ENCODE data around the gene SLC35D3. TPM values are rescaled to one million over a fixed set of nuclear protein-coding genes. Genes with fewer than 3 reads are reported as not detected.
"Not testable (repeated sequence)": the region's sequence is repeated elsewhere in the genome, so short reads cannot be mapped to it uniquely, and the experiment has no call there.

SLC35D3 gene
- total RNA-seq: under 1 TPM in 1 of 4 donors, not detected in 3; 0.10 TPM

GRCh38 chr6:136921936-136922684, at the start of gene SLC35D3:
TSS of gene SLC35D3 (plus strand) at chr6:136922301. CDS start at chr6:136922429, 128 bp downstream.
- TF ChIP-seq CTCF (IDR thresholded peaks at IDR 0.05) (no peak), POLR2A (IDR thresholded peaks at IDR 0.05) (no peak)
- intact Hi-C loops (cut with DNase I; ENCODE audit: low total_unique reads): no loop called here
- DNase-seq (ENCODE audit: low spot score in 2 of 2): no peak
- H3K4me3 ChIP-seq (ENCODE audit: low read depth, poor library complexity, severe bottlenecking): peak within 1 kb of the TSS; percentile 31
- WGBS, 2 donors: 1 to 4% methylated on average over 9 to 59 of the region's 86 CpGs

- WGBS, 2 donors: 93 to 97% methylated on average over 3 of the region's 3 CpGs
These were observed 48.4 kb upstream of the SLC35D3 start for GRCh38 chr6:136873748-136874147.

DNA sequence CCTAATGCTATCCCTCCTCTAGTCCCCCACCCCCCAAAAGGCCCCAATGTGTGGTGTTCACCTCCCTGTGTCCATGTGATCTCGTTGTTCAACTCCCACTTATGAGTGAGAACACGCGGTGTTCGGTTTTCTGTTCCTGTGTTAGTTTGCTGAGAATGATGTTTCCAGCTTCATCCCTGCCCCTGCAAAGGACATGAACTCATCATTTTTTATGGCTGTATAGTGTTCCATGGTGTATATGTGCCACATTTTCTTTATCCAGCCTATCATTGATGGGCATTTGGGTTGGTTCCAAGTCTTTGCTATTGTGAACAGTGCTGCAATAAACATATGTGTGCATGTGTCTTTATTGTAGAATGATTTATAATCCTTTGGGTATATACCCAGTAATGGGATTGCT, 45.6 kb upstream of the SLC35D3 start:
- H3K4me3 ChIP-seq (ENCODE audit: low read depth, poor library complexity, severe bottlenecking); DNase-seq (ENCODE audit: low spot score in 2 of 2); intact Hi-C loops (cut with DNase I; ENCODE audit: low total_unique reads): not testable (repeated sequence)
- WGBS, 2 donors: 95 to 97% methylated on average over 4 of the region's 4 CpGs

More at GRCh38 chr6:136873748-136874147, 48.4 kb upstream of the SLC35D3 start:
- intact Hi-C loops (cut with DNase I; ENCODE audit: low total_unique reads): no loop called here
- TF ChIP-seq POLR2A (IDR thresholded peaks at IDR 0.05): no peak
- no peak for TF ChIP-seq CTCF (IDR thresholded peaks at IDR 0.05)
- no peak for DNase-seq (ENCODE audit: low spot score in 2 of 2)
- no peak overlapping the region for H3K4me3 ChIP-seq (ENCODE audit: low read depth, poor library complexity, severe bottlenecking)

GRCh38 chr6:136880748-136881460, 41.2 kb upstream of the SLC35D3 start:
- intact Hi-C loops (cut with DNase I; ENCODE audit: low total_unique reads): no loop called here
- TF ChIP-seq CTCF (IDR thresholded peaks at IDR 0.05) (no peak), POLR2A (IDR thresholded peaks at IDR 0.05) (no peak)
- H3K4me3 ChIP-seq (ENCODE audit: low read depth, poor library complexity, severe bottlenecking): no peak overlapping the region
- WGBS, 2 donors: 95 to 97% methylated on average over 4 of the region's 4 CpGs
- no peak for DNase-seq (ENCODE audit: low spot score in 2 of 2)

DNA sequence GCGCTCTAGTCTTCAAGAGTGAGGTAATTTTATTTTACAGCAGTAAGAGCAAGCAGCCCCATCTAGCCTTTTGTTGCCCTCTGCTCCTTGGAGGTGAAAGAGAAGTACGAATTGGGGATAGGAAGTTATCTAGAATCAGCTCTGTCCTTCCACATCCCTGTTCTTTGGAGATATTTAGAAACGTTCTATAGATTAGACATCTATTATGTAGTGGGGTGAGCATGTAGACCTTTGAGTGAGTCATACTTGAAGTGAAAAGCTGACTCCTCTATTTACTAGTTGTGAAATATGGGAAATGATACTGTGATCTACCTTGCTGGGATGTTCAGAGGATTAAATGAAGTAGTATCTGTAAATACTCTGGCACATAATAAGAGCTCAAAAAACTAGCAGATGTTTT, 36.0 kb upstream of the SLC35D3 start:
- WGBS, 2 donors: 78 to 82% methylated on average over 3 of the region's 3 CpGs
- no peak for TF ChIP-seq POLR2A (IDR thresholded peaks at IDR 0.05)
- no peak for TF ChIP-seq CTCF (IDR thresholded peaks at IDR 0.05)
- intact Hi-C loops (cut with DNase I; ENCODE audit: low total_unique reads): no loop called here
- no peak for DNase-seq (ENCODE audit: low spot score in 2 of 2)
- no peak overlapping the region for H3K4me3 ChIP-seq (ENCODE audit: low read depth, poor library complexity, severe bottlenecking)

DNA sequence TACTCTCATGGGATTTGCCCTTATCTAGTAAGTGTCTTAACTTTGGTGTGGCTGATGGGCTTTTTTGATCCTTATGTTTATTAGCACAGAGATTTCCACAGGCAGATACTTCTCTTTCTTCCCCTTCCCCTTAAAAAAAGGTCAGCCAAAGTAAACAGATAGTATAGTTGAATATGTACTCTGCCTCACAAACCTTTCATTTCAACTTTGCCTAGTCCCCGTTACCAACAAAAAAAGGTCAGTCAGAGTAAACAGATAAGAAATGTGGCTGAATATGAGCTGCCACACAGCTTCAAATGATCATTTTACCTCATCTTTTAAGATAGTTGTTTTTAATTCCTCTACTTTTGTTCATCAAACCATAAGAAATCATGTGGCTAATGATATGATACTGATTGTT, 34.1 kb upstream of the SLC35D3 start:
- no peak overlapping the region for H3K4me3 ChIP-seq (ENCODE audit: low read depth, poor library complexity, severe bottlenecking)
- WGBS, 2 donors: 0% methylated on average over 1 of the region's 1 CpG
- no peak for DNase-seq (ENCODE audit: low spot score in 2 of 2)
- intact Hi-C loops (cut with DNase I; ENCODE audit: low total_unique reads): no loop called here
- TF ChIP-seq CTCF (IDR thresholded peaks at IDR 0.05) (no peak), POLR2A (IDR thresholded peaks at IDR 0.05) (no peak)
